Sigmoid colon (tissue), 7 donors: ENCODE results near the gene EAF2. TPM values are rescaled to one million over a fixed set of nuclear protein-coding genes. Genes with fewer than 3 reads are reported as not detected.
A peak's percentile ranks its signal among the peaks of the same experiment; 100 is the strongest.

ENCODE experiments used
- DNase-seq: peaks from one replicate; pipeline ENCODE4 v3.0.0-alpha.2; 2019
- H3K27ac ChIP-seq, 4 donors: fragments of 200-600 bp; sonication (generic); one replicate each; pipeline ENCODE4 v1.5.1; 2016 to 2019; ENCODE audit warnings: mild to moderate bottlenecking in 1 of 4
- H3K27me3 ChIP-seq, 3 donors: fragments of 200-600 bp; sonication (generic); one replicate each; pipeline ENCODE4 v1.5.1; 2019; ENCODE audit warnings: mild to moderate bottlenecking in 1 of 3
- H3K36me3 ChIP-seq, 4 donors: fragments of 200-600 bp; sonication (generic); one replicate each; pipeline ENCODE4 v1.5.1; 2016 to 2019
- H3K4me1 ChIP-seq, 4 donors: fragments of 200-600 bp; sonication (generic); one replicate each; pipeline ENCODE4 v1.5.1; 2017 to 2019
- H3K4me3 ChIP-seq, 4 donors: fragments of 200-600 bp; sonication (generic); one replicate each; pipeline ENCODE4 v1.5.1; 2017 to 2019; ENCODE audit warnings: mild to moderate bottlenecking in 2 of 4, moderate library complexity in 1 of 4
- H3K9me3 ChIP-seq, 4 donors: fragments of 200-600 bp in 3 of 4; sonication (generic) in 3 of 4; one replicate each; pipeline versions ENCODE4 v1.5.1 to v1.6.1; 2013 to 2019
- CTCF ChIP-seq, 4 experiments: fragments of 450-650 bp in 3 of 4; fragments of 200-600 bp in 1 of 4; IDR thresholded peaks; one replicate each; pipeline ENCODE4 v1.5.1; 2016 to 2019; ENCODE audit warnings: antibody characterized with exemption in 4 of 4, mild to moderate bottlenecking in 3 of 4, moderate library complexity in 2 of 4
- EP300 ChIP-seq, 4 donors: sonication (generic); formaldehyde crosslinking; IDR thresholded peaks; one replicate each; pipeline ENCODE4 v1.6.1; 2017; ENCODE audit warnings: antibody characterized with exemption in 4 of 4
- POLR2A ChIP-seq, 2 donors: fragments of 450-650 bp; IDR thresholded peaks; one replicate each; pipeline ENCODE4 v1.6.1; 2016; ENCODE audit warnings: antibody characterized with exemption in 2 of 2, mild to moderate bottlenecking in 2 of 2, moderate library complexity in 2 of 2
- POLR2AphosphoS5 ChIP-seq, 4 donors: sonication (generic); formaldehyde crosslinking; IDR thresholded peaks; one replicate each; pipeline ENCODE4 v1.6.1; 2017; ENCODE audit warnings: antibody characterized with exemption in 4 of 4
- WGBS, 2 donors: extraction: QIAGEN DNeasy Blood & Tissue Kit; methylation state at CpG; one replicate each; pipeline ENCODE4 v1.1.7; 2013; 5-methylcytosine and 5-hydroxymethylcytosine counted together
- intact Hi-C: fragments of 100-400 bp; cut with DNase I; formaldehyde crosslinking; loops from one replicate; pipeline ENCODE4 v1.15.1; 2023
- polyA plus RNA-seq, 3 donors: library from polyadenylated mRNA; stranded (reverse); fragments of 200-250 nt; gene quantifications; one replicate each; pipeline ENCODE4 v1.2.3, GENCODE V29; 2013
- total RNA-seq, 4 donors: library from RNA; depleted of rRNA; stranded (reverse); fragments of >200 nt; gene quantifications; one replicate each; pipeline ENCODE4 v1.1.0, GENCODE V29; 2016
- donor health status: healthy with polysubstance abuse.
- donor health status: Bipolar disorder and iron deficiency.
- donor health status: healthy.

EAF2 gene
- total and polyA plus RNA-seq, 7 donors: 3.3 to 16.0 (median 7.8) TPM

GRCh38 chr3:121819236-121819635 is 15.8 kb upstream of the EAF2 start:
- 90 to 91% methylated on average over 3 of the region's 3 CpGs for WGBS, 2 donors
- Histone ChIP-seq H3K4me1 (no peaks in the 10 kb centered on the region), H3K27ac (no peak overlapping the region), H3K4me3 (no peak overlapping the region), H3K9me3 (peaks cover 0 to 4% (median 0%) of the 10 kb centered on the region in 4 donors), H3K36me3 (peaks cover 0 to 61% (median 5%) of the 10 kb centered on the region in 4 donors), H3K27me3 (no peaks in the 10 kb centered on the region)
- intact Hi-C loops: no loop called here
- no peak for TF ChIP-seq EP300 (IDR thresholded peaks at IDR 0.05)
- no peak for TF ChIP-seq POLR2A (IDR thresholded peaks at IDR 0.05)
- no peak for TF ChIP-seq POLR2AphosphoS5 (IDR thresholded peaks at IDR 0.05)
- TF ChIP-seq CTCF (IDR thresholded peaks at IDR 0.05): no peak
- no peak for DNase-seq

GRCh38 chr3:121821421-121822199 is 13.4 kb upstream of the EAF2 start:
- H3K9me3 ChIP-seq: peaks cover 0 to 4% (median 0%) of the 10 kb centered on the region in 4 donors
- H3K4me1 ChIP-seq: no peaks in the 10 kb centered on the region
- TF ChIP-seq POLR2A (IDR thresholded peaks at IDR 0.05) (no peak), CTCF (IDR thresholded peaks at IDR 0.05) (no peak), POLR2AphosphoS5 (IDR thresholded peaks at IDR 0.05) (no peak), EP300 (IDR thresholded peaks at IDR 0.05) (no peak)
- no peaks in the 10 kb centered on the region for H3K27me3 ChIP-seq
- no peak for DNase-seq
- no peak overlapping the region for H3K4me3 ChIP-seq
- WGBS, 2 donors: 88 to 90% methylated on average over 2 of the region's 2 CpGs
- no peak overlapping the region for H3K27ac ChIP-seq
- peaks cover 0 to 82% (median 9%) of the 10 kb centered on the region in 4 donors for H3K36me3 ChIP-seq
- intact Hi-C loops: no loop called here

- TF ChIP-seq POLR2AphosphoS5 (IDR thresholded peaks at IDR 0.05) (no peak), POLR2A (IDR thresholded peaks at IDR 0.05) (no peak), CTCF (IDR thresholded peaks at IDR 0.05) (no peak), EP300 (IDR thresholded peaks at IDR 0.05) (no peak)
- Histone ChIP-seq H3K4me3 (no peak overlapping the region), H3K36me3 (peaks cover 0 to 89% (median 9%) of the 10 kb centered on the region in 4 donors), H3K4me1 (no peaks in the 10 kb centered on the region), H3K27ac (no peak overlapping the region), H3K9me3 (peaks cover 0 to 4% (median 0%) of the 10 kb centered on the region in 4 donors), H3K27me3 (no peaks in the 10 kb centered on the region)
- DNase-seq: no peak
- WGBS, 2 donors: 96 to 100% methylated on average over 1 of the region's 1 CpG
- intact Hi-C loops: no loop called here
Observed at GRCh38 chr3:121822973-121823372, 12.0 kb upstream of the EAF2 start.

- H3K27ac ChIP-seq: peak overlapping the region; percentile 77 to 85 (median 83)
- peaks cover 0 to 25% (median 16%) of the 10 kb centered on the region in 4 donors for H3K4me1 ChIP-seq
- H3K27me3 ChIP-seq: no peaks in the 10 kb centered on the region
- peak overlapping the region; percentile 38 to 76 (median 70) for H3K4me3 ChIP-seq
- H3K9me3 ChIP-seq: no peaks in the 10 kb centered on the region
- peaks cover 0 to 9% (median 0%) of the 10 kb centered on the region in 4 donors for H3K36me3 ChIP-seq
- intact Hi-C loops: loop anchor here (2.0 to 10.0 kb wide), 2 partner anchors 85 to 851 kb away; partner anchors contain the start of genes GOLGB1 and PARP14
- WGBS, 2 donors: 2 to 8% methylated on average over 15 of the region's 15 CpGs
- no peak for DNase-seq
- TF ChIP-seq POLR2A (IDR thresholded peaks at IDR 0.05) (no peak), POLR2AphosphoS5 (IDR thresholded peaks at IDR 0.05) (no peak), EP300 (IDR thresholded peaks at IDR 0.05) (no peak), CTCF (IDR thresholded peaks at IDR 0.05) (no peak)
Observed at GRCh38 chr3:121834157-121834670, 795 bp upstream of the EAF2 start.
